ENCODE measurements around the gene TNRC6C.

- TF ChIP-seq CTCF (IDR thresholded peaks at IDR 0.05) (no peak), POLR2A (IDR thresholded peaks at IDR 0.05) (no peak)
Observed at GRCh38 chr17:77923776-77924513, 34.6 kb upstream of the TNRC6C start.
